Upper lobe of left lung (tissue), 4 donors: ENCODE measurements around the gene LAG3.

ENCODE experiments used
- CTCF ChIP-seq, 6 experiments: fragments of 450-650 bp in 4 of 6; fragments of 200-600 bp in 2 of 6; sonication (generic) in 2 of 6; IDR thresholded peaks; one replicate each; pipeline ENCODE4 v1.5.1; 2016 to 2019; ENCODE audit warnings: antibody characterized with exemption in 6 of 6
- POLR2A ChIP-seq, 4 donors: fragments of 450-650 bp; IDR thresholded peaks; one replicate each; pipeline ENCODE4 v1.5.1; 2016 to 2017; ENCODE audit warnings: antibody characterized with exemption in 4 of 4, mild to moderate bottlenecking in 2 of 4
- POLR2AphosphoS5 ChIP-seq, 2 donors: sonication (generic); formaldehyde crosslinking; IDR thresholded peaks; one replicate each; pipeline ENCODE4 v1.5.1; 2017; ENCODE audit warnings: antibody characterized with exemption in 2 of 2

GRCh38 chr12:6792522-6793201 lies 20.3 kb downstream of the LAG3 start:
- no peak for TF ChIP-seq CTCF (IDR thresholded peaks at IDR 0.05)
- TF ChIP-seq POLR2A (IDR thresholded peaks at IDR 0.05): peak in 1 of 4 donors; percentile 43
- peak in 1 of 2 donors; percentile 17 for TF ChIP-seq POLR2AphosphoS5 (IDR thresholded peaks at IDR 0.05)
